GM21737 (cell line): ENCODE measurements around the gene ZSCAN5C.

Experiments used
- ATAC-seq: cut with Tn5 transposase; IDR thresholded peaks from one replicate; pipeline ENCODE4 v1.9.1; 2021; ENCODE audit warnings: mild to moderate bottlenecking, moderate library complexity; ENCODE audit not compliant: unreplicated experiment

ZSCAN5C gene

GRCh38 chr19:56258272-56258671 is 56.2 kb downstream of the ZSCAN5C start:
- ATAC-seq = no peak
